Measurements from ENCODE around the gene BCCIP.
A peak's percentile ranks its signal among the peaks of the same experiment; 100 is the strongest.

BCCIP gene

DNA sequence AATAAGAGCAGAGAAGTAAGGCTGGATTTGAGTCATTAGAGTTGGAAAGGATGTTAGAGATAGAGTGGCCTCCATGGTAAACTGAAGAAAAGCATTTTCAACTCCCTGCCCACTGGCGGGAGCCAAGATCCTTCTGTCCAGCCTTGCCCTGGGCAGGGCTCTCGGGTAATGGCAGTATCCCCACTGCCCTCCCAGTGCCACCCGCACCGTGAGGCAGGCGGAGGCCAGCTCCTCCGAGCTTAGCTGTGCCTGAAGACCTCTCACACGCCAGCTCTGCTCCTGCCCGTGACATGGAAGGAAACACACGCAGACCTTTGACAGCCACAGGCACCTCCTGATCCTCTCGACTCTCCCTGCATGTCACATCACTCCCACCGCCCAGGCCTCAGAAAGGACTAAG lies 22.3 kb downstream of the BCCIP start:
- ATAC-seq (ENCODE audit: low read depth) (no peak), DNase-seq (ENCODE audit: low spot score in 2 of 2) (no peak)
- H3K4me3 Mint-ChIP-seq: no peak overlapping the region
- H3K36me3 Mint-ChIP-seq: peaks cover 9% of the 10 kb centered on the region
- H3K9me3 Mint-ChIP-seq: no peaks in the 10 kb centered on the region
- no peak overlapping the region for H3K27ac Mint-ChIP-seq
- no peaks in the 10 kb centered on the region for H3K4me1 Mint-ChIP-seq
- H3K27me3 Mint-ChIP-seq: no peaks in the 10 kb centered on the region

- Mint-ChIP-seq H3K9me3 (no peaks in the 10 kb centered on the region), H3K4me1 (no peaks in the 10 kb centered on the region), H3K4me3 (no peak overlapping the region), H3K27ac (peak overlapping the region; percentile 68), H3K27me3 (no peaks in the 10 kb centered on the region), H3K36me3 (peaks cover 13% of the 10 kb centered on the region)
- no peak for DNase-seq (ENCODE audit: low spot score in 2 of 2)
- ATAC-seq (ENCODE audit: low read depth): no peak
These were observed 23.5 kb downstream of the BCCIP start for GRCh38 chr10:125846894-125847293.

DNA sequence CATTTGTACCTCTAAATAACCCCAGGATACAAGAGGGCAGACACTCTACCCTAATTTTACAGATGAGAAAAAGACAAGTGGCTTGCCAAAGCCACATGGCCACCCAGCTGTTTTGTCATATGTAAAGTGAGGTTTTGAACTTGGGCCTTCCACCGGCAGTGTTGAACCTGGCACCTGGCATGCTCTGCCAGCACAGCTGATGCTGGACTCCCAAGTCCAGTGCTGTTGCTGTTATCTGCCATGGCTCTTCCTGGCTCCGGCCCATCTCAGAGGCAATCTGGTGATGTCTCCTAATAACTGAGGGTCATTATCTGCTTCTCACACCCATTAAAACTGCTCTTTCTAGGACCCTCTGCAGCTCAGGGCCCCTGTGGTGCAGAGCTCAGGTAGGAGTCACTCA lies 25.0 kb downstream of the BCCIP start:
- Mint-ChIP-seq H3K27me3 (no peaks in the 10 kb centered on the region), H3K27ac (no peak overlapping the region), H3K9me3 (no peaks in the 10 kb centered on the region), H3K4me3 (no peak overlapping the region), H3K36me3 (peaks cover 20% of the 10 kb centered on the region), H3K4me1 (no peaks in the 10 kb centered on the region)
- no peak for DNase-seq (ENCODE audit: low spot score in 2 of 2)
- ATAC-seq (ENCODE audit: low read depth): no peak

DNA sequence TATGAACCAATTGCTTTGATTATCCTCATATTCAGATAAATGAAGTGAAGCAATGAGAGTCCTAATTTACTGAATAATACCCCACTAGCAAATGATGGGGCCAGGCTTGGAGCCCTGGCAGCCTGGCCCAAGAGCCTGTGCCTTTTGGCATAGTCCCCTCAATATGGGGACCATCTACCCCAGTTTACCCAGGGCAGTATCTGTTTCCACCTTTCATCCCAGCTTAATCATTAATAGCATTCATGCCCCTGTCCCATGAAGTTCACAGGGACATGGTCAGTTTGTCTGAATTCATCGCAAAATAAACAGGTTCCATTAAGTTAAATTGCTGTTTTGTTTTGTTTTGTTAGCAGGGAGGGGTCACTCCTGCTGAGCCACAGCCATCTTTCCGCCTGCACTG lies 25.5 kb downstream of the BCCIP start:
- H3K27ac Mint-ChIP-seq: no peak overlapping the region
- no peaks in the 10 kb centered on the region for H3K9me3 Mint-ChIP-seq
- ATAC-seq (ENCODE audit: low read depth): no peak
- no peaks in the 10 kb centered on the region for H3K4me1 Mint-ChIP-seq
- H3K36me3 Mint-ChIP-seq: peaks cover 20% of the 10 kb centered on the region
- no peak overlapping the region for H3K4me3 Mint-ChIP-seq
- H3K27me3 Mint-ChIP-seq: no peaks in the 10 kb centered on the region
- no peak for DNase-seq (ENCODE audit: low spot score in 2 of 2)

GRCh38 chr10:125849448-125849847 lies 26.1 kb downstream of the BCCIP start:
- Mint-ChIP-seq H3K36me3 (peaks cover 20% of the 10 kb centered on the region), H3K27me3 (no peaks in the 10 kb centered on the region), H3K9me3 (no peaks in the 10 kb centered on the region), H3K4me3 (no peak overlapping the region), H3K4me1 (no peaks in the 10 kb centered on the region), H3K27ac (no peak overlapping the region)
- DNase-seq (ENCODE audit: low spot score in 2 of 2) (no peak), ATAC-seq (ENCODE audit: low read depth) (no peak)

DNA sequence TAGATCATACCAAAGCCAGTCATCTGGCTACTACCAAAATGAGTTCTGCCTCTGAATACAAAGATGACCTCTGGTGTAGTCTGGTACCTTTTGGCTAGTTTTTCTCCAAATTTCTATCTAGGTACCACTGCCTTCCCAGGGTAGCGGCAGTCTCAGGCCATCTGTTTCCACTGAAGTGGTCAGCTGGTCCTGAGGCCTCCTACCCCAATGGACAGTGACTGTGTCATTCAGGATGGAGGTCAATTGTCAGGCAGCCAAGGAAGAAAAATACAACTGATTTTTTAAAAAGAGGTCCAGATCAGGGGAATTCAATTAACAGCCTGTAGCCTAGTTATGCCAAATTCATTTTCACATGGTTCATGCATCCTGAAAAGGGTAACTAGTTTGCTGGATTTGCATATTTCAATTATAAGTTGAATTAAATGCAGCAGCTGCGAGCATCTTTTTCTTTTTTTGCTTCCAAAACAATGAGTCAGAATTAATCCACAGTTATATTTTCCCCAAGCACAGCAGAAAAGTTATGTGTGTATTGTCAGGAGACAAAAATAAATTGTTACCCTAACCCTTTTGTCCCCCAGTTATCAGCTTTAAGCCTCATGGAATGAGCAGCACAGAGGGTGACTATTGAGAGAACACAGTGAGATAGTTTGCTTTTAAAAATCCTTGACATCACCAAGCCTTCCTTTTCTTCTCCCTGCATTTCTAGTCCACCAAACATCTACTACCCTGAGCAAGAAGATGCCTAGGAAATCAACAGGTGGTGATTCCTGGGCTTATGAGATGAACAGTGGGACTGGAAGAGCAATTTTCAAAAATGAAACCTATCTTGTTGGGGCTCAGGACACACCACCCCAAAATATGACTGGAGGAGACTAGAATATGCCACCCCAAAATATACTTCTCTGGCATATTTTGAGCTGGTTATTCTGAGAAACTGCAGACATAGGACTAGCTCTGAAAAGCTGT lies 27.7 kb downstream of the BCCIP start:
- H3K4me1 Mint-ChIP-seq: no peaks in the 10 kb centered on the region
- H3K36me3 Mint-ChIP-seq: peaks cover 20% of the 10 kb centered on the region
- DNase-seq (ENCODE audit: low spot score in 2 of 2) (no peak), ATAC-seq (ENCODE audit: low read depth) (no peak)
- H3K27me3 Mint-ChIP-seq: no peaks in the 10 kb centered on the region
- H3K9me3 Mint-ChIP-seq: no peaks in the 10 kb centered on the region
- no peak overlapping the region for H3K27ac Mint-ChIP-seq
- no peak overlapping the region for H3K4me3 Mint-ChIP-seq

DNA sequence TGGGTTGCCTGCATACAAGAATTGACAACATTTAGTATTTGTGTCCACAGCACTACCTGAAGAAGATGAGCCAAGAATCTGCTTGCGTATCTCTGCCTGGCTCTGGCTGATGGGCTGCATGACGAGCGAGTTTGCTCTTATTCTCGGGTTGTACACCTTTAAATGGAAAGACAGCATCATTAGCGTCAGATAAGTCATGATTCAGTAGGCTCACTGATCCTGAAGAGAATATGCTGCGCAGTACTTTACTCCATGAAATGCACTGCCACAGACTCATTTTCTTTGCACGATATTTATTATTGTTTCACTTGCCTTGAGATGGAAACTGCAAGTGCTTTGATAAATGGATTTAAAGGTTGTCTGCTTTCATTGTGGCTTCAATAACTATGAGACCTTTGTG lies 29.1 kb downstream of the BCCIP start:
- H3K27ac Mint-ChIP-seq: no peak overlapping the region
- DNase-seq (ENCODE audit: low spot score in 2 of 2) (no peak), ATAC-seq (ENCODE audit: low read depth) (no peak)
- H3K36me3 Mint-ChIP-seq: peaks cover 18% of the 10 kb centered on the region
- H3K27me3 Mint-ChIP-seq: no peaks in the 10 kb centered on the region
- H3K4me1 Mint-ChIP-seq: no peaks in the 10 kb centered on the region
- H3K9me3 Mint-ChIP-seq: no peaks in the 10 kb centered on the region
- no peak overlapping the region for H3K4me3 Mint-ChIP-seq

DNA sequence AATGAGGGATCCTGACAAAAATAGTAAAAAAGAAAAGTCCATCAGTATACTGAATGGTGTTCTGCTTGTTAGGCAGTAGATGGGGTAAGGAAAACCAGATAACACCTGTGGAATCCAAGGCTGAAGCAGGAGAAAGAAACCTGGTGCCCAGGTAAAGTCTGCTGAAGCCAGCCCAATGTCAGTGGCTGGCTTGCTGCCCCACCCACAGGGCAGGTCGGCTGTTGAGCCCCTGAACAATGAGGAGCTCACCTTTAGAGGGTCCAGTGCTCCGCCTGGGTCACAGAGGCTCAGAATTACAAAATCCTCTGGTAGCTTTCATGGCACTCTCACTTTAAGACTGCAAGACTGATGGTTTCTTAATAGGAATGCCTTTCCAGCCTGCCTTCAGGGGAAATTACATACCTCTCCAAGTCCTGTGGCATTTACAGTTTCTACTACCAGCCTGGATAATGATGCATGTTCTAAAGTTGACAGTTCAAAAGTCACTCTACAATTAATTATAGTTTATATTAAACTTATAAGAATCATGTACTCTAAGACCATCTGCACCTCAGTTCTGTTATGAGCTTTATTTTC lies 33.9 kb downstream of the BCCIP start:
- ATAC-seq (ENCODE audit: low read depth): no peak
- no peak for DNase-seq (ENCODE audit: low spot score in 2 of 2)
- no peaks in the 10 kb centered on the region for H3K9me3 Mint-ChIP-seq
- no peaks in the 10 kb centered on the region for H3K4me1 Mint-ChIP-seq
- H3K36me3 Mint-ChIP-seq: peaks cover 8% of the 10 kb centered on the region
- no peak overlapping the region for H3K4me3 Mint-ChIP-seq
- H3K27me3 Mint-ChIP-seq: no peaks in the 10 kb centered on the region
- no peak overlapping the region for H3K27ac Mint-ChIP-seq

- Mint-ChIP-seq H3K27me3 (no peaks in the 10 kb centered on the region), H3K9me3 (no peaks in the 10 kb centered on the region), H3K4me3 (no peak overlapping the region), H3K27ac (no peak overlapping the region), H3K4me1 (no peaks in the 10 kb centered on the region), H3K36me3 (peaks cover 3% of the 10 kb centered on the region)
- DNase-seq (ENCODE audit: low spot score in 2 of 2) (no peak), ATAC-seq (ENCODE audit: low read depth) (no peak)
These were observed 35.9 kb downstream of the BCCIP start for GRCh38 chr10:125859128-125859817.

- Mint-ChIP-seq H3K4me3 (no peak overlapping the region), H3K27me3 (no peaks in the 10 kb centered on the region), H3K4me1 (no peaks in the 10 kb centered on the region), H3K36me3 (peaks cover 8% of the 10 kb centered on the region), H3K27ac (no peak overlapping the region), H3K9me3 (no peaks in the 10 kb centered on the region)
- DNase-seq (ENCODE audit: low spot score in 2 of 2): no peak
- no peak for ATAC-seq (ENCODE audit: low read depth)
These were observed 41.8 kb downstream of the BCCIP start for GRCh38 chr10:125865120-125865519.

GRCh38 chr10:125866421-125867029 lies 43.2 kb downstream of the BCCIP start:
- Mint-ChIP-seq H3K9me3 (no peaks in the 10 kb centered on the region), H3K36me3 (peaks cover 8% of the 10 kb centered on the region), H3K4me1 (no peaks in the 10 kb centered on the region), H3K4me3 (no peak overlapping the region), H3K27ac (no peak overlapping the region), H3K27me3 (no peaks in the 10 kb centered on the region)
- ATAC-seq (ENCODE audit: low read depth) (no peak), DNase-seq (ENCODE audit: low spot score in 2 of 2) (no peak)

DNA sequence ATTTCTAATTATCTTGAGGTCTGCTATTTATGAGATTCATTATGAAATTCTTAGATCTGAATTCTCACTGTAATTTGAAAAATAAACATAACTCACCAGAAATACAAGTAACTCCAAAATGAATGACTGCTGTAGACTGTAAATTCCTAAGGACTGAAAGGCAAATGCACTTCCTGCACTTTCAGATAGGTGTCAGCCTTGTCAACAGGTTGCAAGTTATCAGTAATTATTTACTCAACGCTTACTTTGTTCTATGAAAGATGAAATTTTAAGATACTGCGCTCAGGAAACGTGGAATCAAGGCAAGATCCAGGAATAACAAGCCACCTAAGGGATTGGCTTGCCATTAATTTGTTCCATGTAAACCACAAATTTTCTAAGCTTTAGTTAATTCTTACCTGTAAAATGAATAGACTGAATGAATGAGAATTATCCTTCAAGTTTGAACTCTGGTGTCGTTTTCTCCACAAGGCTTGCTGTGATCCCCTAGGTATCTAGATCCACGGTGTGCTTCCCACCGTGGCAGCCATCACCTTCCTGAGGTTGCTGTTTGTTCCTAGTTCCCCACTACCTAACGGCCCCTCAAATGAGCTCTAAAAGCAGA lies 45.1 kb downstream of the BCCIP start:
- Mint-ChIP-seq H3K27me3 (no peaks in the 10 kb centered on the region), H3K27ac (no peak overlapping the region), H3K4me3 (no peak overlapping the region), H3K36me3 (peaks cover 8% of the 10 kb centered on the region), H3K9me3 (no peaks in the 10 kb centered on the region), H3K4me1 (no peaks in the 10 kb centered on the region)
- DNase-seq (ENCODE audit: low spot score in 2 of 2) (no peak), ATAC-seq (ENCODE audit: low read depth) (peak; percentile 27)

- Mint-ChIP-seq H3K4me3 (no peak overlapping the region), H3K9me3 (peaks cover 2% of the 10 kb centered on the region), H3K4me1 (no peaks in the 10 kb centered on the region), H3K27me3 (no peaks in the 10 kb centered on the region), H3K27ac (no peak overlapping the region), H3K36me3 (peaks cover 17% of the 10 kb centered on the region)
- ATAC-seq (ENCODE audit: low read depth) (no peak), DNase-seq (ENCODE audit: low spot score in 2 of 2) (no peak)
These were observed 48.0 kb downstream of the BCCIP start for GRCh38 chr10:125871338-125871737.
